Prostate gland (tissue), 2 donors: ENCODE results near the gene MAPK6. TPM values are rescaled to one million over a fixed set of nuclear protein-coding genes. Genes with fewer than 3 reads are reported as not detected.

Source experiments
- DNase-seq: peaks from one replicate; pipeline ENCODE4 v3.0.0-alpha.2; 2019; ENCODE audit warnings: low spot score
- H3K27ac ChIP-seq, 2 donors: fragments of 200-600 bp; sonication (generic); 2 replicates each; pipeline ENCODE4 v1.5.1; 2017 to 2019
- H3K27me3 ChIP-seq: fragments of 200-600 bp; sonication (generic); replicated peaks from 2 replicates; pipeline ENCODE4 v1.5.1; 2019; ENCODE audit not compliant: insufficient read depth
- H3K36me3 ChIP-seq, 2 donors: fragments of 200-600 bp; sonication (generic); 1 replicate in 1 of 2; 2 replicates in 1 of 2; pipeline versions ENCODE4 v1.5.1 to v1.8.1; 2017 to 2019
- H3K4me1 ChIP-seq: fragments of 200-600 bp; sonication (generic); replicated peaks from 2 replicates; pipeline ENCODE4 v1.5.1; 2019
- H3K4me3 ChIP-seq, 2 donors: fragments of 200-600 bp; sonication (generic); 2 replicates each; pipeline ENCODE4 v1.5.1; 2017 to 2019
- H3K9me3 ChIP-seq: fragments of 200-600 bp; sonication (generic); 2 replicates; pipeline ENCODE4 v1.5.1; 2017
- CTCF ChIP-seq, 4 experiments: fragments of 200-600 bp in 2 of 4; fragments of 450-650 bp in 2 of 4; sonication (generic) in 2 of 4; IDR thresholded peaks; 1 replicate in 3 of 4; 2 replicates in 1 of 4; pipeline ENCODE4 v1.5.1; 2016 to 2019; ENCODE audit warnings: antibody characterized with exemption in 4 of 4, mild to moderate bottlenecking in 2 of 4, moderate library complexity in 2 of 4
- POLR2A ChIP-seq: fragments of 450-650 bp; IDR thresholded peaks from one replicate; pipeline ENCODE4 v1.6.1; 2016; ENCODE audit warnings: antibody characterized with exemption, mild to moderate bottlenecking
- POLR2AphosphoS5 ChIP-seq: sonication (generic); formaldehyde crosslinking; IDR thresholded peaks from one replicate; pipeline ENCODE4 v1.6.1; 2017; ENCODE audit warnings: antibody characterized with exemption
- WGBS: methylation state at CpG from one replicate; pipeline ENCODE4 v1.1.5; 2018; 5-methylcytosine and 5-hydroxymethylcytosine counted together
- intact Hi-C: fragments of 100-400 bp; cut with DNase I; formaldehyde crosslinking; loops from one replicate; pipeline ENCODE4 v1.14.2; 2022
- total RNA-seq, 2 donors: library from RNA; depleted of rRNA; stranded (reverse); fragments of >200 nt; gene quantifications; one replicate each; pipeline ENCODE4 v1.1.0, GENCODE V29; 2016

The MAPK6 gene
- total RNA-seq, 2 donors from 2014 or later, result 22.1 to 23.8 TPM

- 76% methylated on average over 2 of the region's 2 CpGs for WGBS
- TF ChIP-seq CTCF (IDR thresholded peaks at IDR 0.05), result no peak
- no peak for TF ChIP-seq POLR2A
- TF ChIP-seq POLR2AphosphoS5, result no peak
These were observed 79.3 kb downstream of the MAPK6 start for GRCh38 chr15:52098323-52098722.

GRCh38 chr15:52099651-52100272, 80.7 kb downstream of the MAPK6 start:
- DNase-seq, result no peak
- TF ChIP-seq CTCF (IDR thresholded peaks at IDR 0.05) (no peak), POLR2AphosphoS5 (no peak), POLR2A (no peak)
- H3K4me1 ChIP-seq, result no peaks in the 10 kb centered on the region
- intact Hi-C loops, result no loop called here
- WGBS, result 92% methylated on average over 15 of the region's 15 CpGs
- no peaks in the 10 kb centered on the region for H3K27me3 ChIP-seq
- no peaks in the 10 kb centered on the region for H3K36me3 ChIP-seq
- no peaks in the 10 kb centered on the region for H3K9me3 ChIP-seq
- no peak overlapping the region for H3K4me3 ChIP-seq
- H3K27ac ChIP-seq, result no peak overlapping the region

More at GRCh38 chr15:52098323-52098722, 79.3 kb downstream of the MAPK6 start:
- Histone ChIP-seq H3K27ac (no peak overlapping the region), H3K9me3 (no peaks in the 10 kb centered on the region), H3K27me3 (no peaks in the 10 kb centered on the region), H3K4me1 (no peaks in the 10 kb centered on the region), H3K4me3 (no peak overlapping the region), H3K36me3 (no peaks in the 10 kb centered on the region)
- no peak for DNase-seq
- intact Hi-C loops, result no loop called here

- Histone ChIP-seq H3K4me3 (no peak overlapping the region), H3K4me1 (no peaks in the 10 kb centered on the region), H3K27me3 (no peaks in the 10 kb centered on the region), H3K27ac (no peak overlapping the region), H3K36me3 (no peaks in the 10 kb centered on the region), H3K9me3 (no peaks in the 10 kb centered on the region)
- WGBS, result 68% methylated on average over 6 of the region's 6 CpGs
- intact Hi-C loops, result no loop called here
- TF ChIP-seq CTCF (IDR thresholded peaks at IDR 0.05) (no peak), POLR2A (no peak), POLR2AphosphoS5 (no peak)
- DNase-seq, result no peak
These were observed 81.9 kb downstream of the MAPK6 start for GRCh38 chr15:52100807-52101442.

- no peak for TF ChIP-seq CTCF (IDR thresholded peaks at IDR 0.05)
- TF ChIP-seq POLR2A, result no peak
- no peak for TF ChIP-seq POLR2AphosphoS5
These were observed 82.7 kb downstream of the MAPK6 start for GRCh38 chr15:52101542-52102323.

More at GRCh38 chr15:52101542-52102323, 82.7 kb downstream of the MAPK6 start:
- Histone ChIP-seq H3K36me3 (no peaks in the 10 kb centered on the region), H3K4me1 (no peaks in the 10 kb centered on the region), H3K27me3 (no peaks in the 10 kb centered on the region), H3K27ac (no peak overlapping the region), H3K9me3 (no peaks in the 10 kb centered on the region), H3K4me3 (no peak overlapping the region)
- DNase-seq, result no peak
- intact Hi-C loops, result no loop called here
- 91% methylated on average over 16 of the region's 16 CpGs for WGBS
